Astrocyte of the spinal cord (primary cell): ENCODE measurements around the gene TOP2A.
A peak's percentile ranks its signal among the peaks of the same experiment; 100 is the strongest.

ENCODE experiments used
- DNase-seq: peaks from one replicate; pipeline ENCODE4 v3.0.0; 2011; ENCODE audit warnings: low read depth, low spot score
- H3K4me3 ChIP-seq: 2 replicates; pipeline ENCODE4 v1.5.1; 2011; ENCODE audit warnings: low read depth, mild to moderate bottlenecking, low read length, moderate library complexity
- in situ Hi-C: cut with HindIII; loops from 2 replicates; pipeline ENCODE4 v1.10.0; 2017; ENCODE audit warnings: low sequenced_read_pairs
- TF ChIP-seq, protein P1 (sequence below): IDR thresholded peaks from 2 replicates; pipeline ENCODE4 v1.5.1; 2012; ENCODE audit warnings: low read depth, mild to moderate bottlenecking, low read length, inconsistent platforms

The TOP2A gene

DNA sequence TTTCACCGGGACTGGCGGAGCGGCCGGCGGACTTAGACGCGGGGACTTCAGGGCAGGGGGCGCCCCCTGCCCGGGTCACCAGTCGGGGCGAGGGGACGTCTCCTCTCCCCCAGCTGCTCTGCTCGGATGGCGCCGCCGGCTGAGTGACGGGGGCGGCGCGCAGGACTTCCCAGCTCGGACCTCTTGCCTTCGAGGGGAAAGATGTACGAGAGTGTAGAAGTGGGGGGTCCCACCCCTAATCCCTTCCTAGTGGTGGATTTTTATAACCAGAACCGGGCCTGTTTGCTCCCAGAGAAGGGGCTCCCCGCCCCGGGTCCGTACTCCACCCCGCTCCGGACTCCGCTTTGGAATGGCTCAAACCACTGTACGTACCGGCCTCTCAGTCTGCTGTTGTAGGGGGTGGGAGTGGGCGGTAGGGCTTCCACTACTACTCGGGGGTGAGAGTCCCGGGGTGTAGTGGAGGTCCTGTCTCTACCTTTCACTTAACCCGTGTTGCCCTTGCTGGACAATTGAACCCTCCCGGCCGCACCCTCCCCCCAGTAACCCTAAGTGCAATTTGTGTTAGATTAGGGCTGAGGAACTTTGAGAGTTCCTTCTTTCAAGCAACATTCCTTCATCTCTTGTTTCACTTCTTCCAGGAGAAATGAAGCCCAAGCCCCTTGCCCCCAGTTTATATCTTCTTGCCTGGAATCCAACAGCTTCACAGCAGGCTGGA is 75.0 kb downstream of the TOP2A start:
- DNase-seq = no peak
- H3K4me3 ChIP-seq = peak overlapping the region; percentile 78
- in situ Hi-C loops = no loop called here
- TF ChIP-seq, protein P1, sequence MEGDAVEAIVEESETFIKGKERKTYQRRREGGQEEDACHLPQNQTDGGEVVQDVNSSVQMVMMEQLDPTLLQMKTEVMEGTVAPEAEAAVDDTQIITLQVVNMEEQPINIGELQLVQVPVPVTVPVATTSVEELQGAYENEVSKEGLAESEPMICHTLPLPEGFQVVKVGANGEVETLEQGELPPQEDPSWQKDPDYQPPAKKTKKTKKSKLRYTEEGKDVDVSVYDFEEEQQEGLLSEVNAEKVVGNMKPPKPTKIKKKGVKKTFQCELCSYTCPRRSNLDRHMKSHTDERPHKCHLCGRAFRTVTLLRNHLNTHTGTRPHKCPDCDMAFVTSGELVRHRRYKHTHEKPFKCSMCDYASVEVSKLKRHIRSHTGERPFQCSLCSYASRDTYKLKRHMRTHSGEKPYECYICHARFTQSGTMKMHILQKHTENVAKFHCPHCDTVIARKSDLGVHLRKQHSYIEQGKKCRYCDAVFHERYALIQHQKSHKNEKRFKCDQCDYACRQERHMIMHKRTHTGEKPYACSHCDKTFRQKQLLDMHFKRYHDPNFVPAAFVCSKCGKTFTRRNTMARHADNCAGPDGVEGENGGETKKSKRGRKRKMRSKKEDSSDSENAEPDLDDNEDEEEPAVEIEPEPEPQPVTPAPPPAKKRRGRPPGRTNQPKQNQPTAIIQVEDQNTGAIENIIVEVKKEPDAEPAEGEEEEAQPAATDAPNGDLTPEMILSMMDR = no peak

DNA sequence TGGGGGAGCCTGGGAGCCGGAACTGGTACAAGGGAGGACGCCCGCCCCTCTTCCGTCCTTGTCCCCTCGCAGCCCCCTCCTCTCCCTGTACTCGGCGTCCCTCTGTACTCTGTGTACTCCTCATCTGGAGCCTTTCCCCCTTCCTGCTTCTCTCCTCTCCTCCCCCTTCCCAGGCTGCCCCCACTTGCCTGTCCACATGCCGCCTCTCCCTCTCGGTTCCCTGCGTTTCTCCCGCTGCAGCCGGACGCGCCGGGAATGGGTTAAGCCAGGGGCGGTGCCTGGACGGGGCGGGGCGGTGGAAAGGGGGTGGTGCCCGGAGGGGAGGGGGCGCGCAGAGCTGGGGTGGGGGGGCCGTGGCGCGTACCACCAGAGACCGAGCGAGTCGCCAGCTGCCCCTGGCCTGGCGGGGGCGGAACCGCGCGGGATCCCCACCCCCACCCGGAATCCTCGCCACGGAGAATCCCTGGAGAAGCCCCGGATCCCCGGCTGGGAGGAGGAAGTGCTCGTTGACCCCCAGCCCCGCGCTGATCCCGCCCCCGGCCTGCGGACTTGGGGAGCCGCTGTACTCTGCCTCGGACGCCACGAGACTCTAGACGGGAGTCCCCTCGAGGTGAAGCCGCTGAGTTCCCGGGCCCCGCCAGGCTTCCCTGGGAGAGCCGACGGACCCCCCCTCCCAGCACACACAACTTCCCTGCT is 75.7 kb downstream of the TOP2A start:
- TF ChIP-seq, protein P1 = no peak
- H3K4me3 ChIP-seq = peak overlapping the region; percentile 78
- in situ Hi-C loops = no loop called here
- peak; percentile 70 for DNase-seq

DNA sequence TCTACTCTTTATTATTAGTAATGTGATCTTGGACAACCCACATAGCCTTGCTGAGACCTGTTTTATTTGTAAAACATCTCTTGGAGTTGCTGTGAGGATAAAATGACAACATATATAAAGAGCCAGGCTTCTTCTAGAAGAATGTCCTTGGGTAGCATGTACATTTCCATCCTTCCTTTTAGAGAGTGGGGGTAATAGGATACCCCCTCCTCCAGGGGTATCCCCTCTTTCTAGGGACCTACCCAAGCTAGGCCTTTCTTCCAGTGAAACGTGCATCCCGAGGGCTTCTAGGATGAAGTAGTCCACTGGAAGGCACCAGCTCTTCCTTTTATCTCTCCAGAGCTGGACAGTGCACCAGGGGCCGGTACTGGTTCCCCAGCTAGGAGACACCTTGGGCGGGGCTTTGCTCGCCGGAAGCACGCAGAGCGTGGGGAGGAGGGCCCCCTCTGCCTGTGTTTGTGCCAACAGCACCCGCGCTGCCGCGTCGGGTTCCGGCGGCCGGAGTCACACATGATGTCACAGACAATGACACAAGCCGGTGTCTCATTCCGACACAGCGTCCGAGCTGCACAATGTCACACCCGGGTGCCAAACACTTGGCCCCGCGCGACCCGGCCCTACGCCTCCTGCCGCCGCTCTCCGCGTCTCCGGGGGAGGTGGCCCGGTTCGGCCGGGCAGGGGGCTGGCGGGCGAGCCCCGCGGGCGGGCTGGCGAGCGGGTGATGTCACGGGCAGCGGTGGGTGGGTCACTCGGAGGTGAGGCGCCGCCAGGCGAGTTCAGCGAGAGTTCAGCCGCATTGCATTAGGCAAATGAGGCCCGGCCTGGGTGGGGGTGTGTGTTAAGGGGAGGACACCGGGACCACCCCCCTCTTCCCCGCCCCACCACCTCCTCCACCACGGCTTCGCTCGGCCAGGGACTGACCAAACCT is 76.6 kb downstream of the TOP2A start:
- peak overlapping the region; percentile 78 for H3K4me3 ChIP-seq
- DNase-seq = peak; percentile 68
- in situ Hi-C loops = no loop called here
- TF ChIP-seq, protein P1 = no peak

DNA sequence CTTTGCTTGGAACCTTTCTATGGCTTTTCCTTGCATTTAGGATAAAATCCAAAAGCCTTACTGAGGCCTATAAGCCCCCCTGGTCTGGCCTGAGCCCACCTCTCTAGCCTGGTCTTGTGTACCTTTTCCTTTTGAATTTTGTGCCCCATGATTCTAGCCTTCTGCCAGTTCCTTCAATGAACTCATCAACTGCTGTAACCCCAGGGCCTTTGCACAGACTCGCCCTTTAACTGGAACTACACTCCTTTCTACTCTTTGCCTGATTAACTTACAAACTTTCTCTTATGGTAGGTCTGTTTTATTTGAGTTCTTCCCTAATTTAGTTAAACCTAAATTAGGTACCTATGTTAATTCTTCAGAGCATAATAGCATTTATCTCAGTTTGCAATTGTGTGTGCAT is 77.4 kb downstream of the TOP2A start:
- no peak for DNase-seq
- in situ Hi-C loops = no loop called here
- H3K4me3 ChIP-seq = no peak overlapping the region
- TF ChIP-seq, protein P1 = no peak

DNA sequence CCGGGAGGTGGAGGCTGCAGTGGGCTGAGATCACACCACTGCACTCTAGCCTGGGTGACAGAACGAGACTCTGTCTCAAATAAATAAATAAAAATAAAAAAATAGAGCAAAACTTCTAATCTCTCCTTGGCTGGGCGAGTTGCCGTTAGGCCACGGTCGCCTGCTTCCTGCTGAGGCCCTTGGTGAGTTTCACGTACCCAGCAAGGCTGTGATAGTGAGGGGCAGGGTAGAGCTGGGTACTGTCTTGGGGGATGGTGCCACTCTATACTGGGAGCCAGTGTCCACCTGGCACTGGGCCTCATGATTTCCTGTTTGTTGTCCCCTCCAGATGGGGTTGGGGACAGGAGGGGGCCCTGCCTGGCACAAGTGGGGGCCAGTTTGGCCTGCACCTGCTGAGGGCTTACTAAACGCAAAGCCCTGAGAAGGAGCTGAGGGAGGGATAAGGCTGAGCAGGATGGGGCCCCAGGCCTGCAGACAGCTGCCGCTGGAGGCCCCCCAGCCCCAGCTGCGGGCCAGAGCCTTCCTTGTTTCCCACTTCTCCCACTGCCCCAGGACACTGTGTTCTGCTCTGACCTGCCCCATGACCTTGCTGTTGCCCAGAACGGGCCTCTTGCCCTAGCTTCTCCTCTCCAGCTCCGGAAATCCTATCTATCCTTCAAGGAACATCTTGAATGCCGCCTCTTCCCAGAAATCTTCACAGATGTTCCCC is 78.6 kb downstream of the TOP2A start:
- TF ChIP-seq, protein P1 = no peak
- in situ Hi-C loops = no loop called here
- no peak overlapping the region for H3K4me3 ChIP-seq
- DNase-seq = no peak
